ENCODE data around the gene AOPEP. TPM values are rescaled to one million over a fixed set of nuclear protein-coding genes. Genes with fewer than 3 reads are reported as not detected.

AOPEP gene
- total and polyA plus RNA-seq, 2 donors (not counting 1 experiment from before 2014, with no cell fraction given): 66.1 to 94.1 TPM

DNA sequence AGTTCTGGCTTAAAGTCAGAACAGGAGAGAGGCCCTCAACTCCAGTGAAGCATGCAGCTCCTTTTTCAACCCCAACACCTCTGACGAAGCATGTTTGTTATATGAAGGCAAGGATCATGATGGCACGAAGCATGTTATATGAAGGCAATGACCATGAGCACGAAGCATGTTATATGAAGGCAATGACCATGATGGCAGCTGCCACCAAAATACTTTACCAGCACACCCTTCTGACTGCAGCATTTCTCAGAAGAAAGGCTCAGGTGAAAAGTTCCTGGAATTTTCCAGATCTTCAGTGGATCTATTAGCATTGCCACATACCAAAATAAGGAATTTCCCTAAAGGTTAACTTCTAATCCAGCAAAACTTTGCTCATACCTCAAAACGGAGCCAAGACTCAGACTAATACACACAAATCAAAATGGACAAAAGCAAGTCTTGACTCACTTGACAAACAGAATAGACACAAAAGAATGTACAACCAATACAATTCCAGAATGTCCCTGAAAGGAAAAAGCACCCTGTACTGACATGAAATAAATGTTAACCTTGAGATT lies 373.6 kb downstream of the AOPEP start:
- Histone ChIP-seq H3K27me3 (ENCODE audit: control insufficient read depth, insufficient read depth, low read length) (no peaks in the 10 kb centered on the region), H3K4me2 (ENCODE audit: extremely low read depth, insufficient read depth, low read length) (no peak overlapping the region), H3K9me3 (ENCODE audit: control insufficient read depth, insufficient read depth, low read depth, low read length) (no peaks in the 10 kb centered on the region), H2AFZ (ENCODE audit: low read length) (no peak overlapping the region), H3K4me3 (replicated peaks in 1 of 4; ENCODE audit: control extremely low read depth in 1 of 4, insufficient read depth in 1 of 4, low read depth in 3 of 4, low read length in 4 of 4) (no peak overlapping the region), H4K20me1 (ENCODE audit: control insufficient read depth, extremely low read depth, insufficient read depth, low read length) (no peaks in the 10 kb centered on the region), H3K9ac (ENCODE audit: insufficient read depth, low read length) (no peak overlapping the region), H3K36me3 (ENCODE audit: control insufficient read depth, insufficient read depth, low read length) (no peaks in the 10 kb centered on the region), H3K27ac (ENCODE audit: insufficient read depth, low read length) (no peak overlapping the region), H3K4me1 (ENCODE audit: control insufficient read depth, extremely low read depth, insufficient read depth, low read length) (no peaks in the 10 kb centered on the region), H3K79me2 (ENCODE audit: control insufficient read depth, insufficient read depth, low read length) (no peaks in the 10 kb centered on the region)
- TF ChIP-seq, protein P1, sequence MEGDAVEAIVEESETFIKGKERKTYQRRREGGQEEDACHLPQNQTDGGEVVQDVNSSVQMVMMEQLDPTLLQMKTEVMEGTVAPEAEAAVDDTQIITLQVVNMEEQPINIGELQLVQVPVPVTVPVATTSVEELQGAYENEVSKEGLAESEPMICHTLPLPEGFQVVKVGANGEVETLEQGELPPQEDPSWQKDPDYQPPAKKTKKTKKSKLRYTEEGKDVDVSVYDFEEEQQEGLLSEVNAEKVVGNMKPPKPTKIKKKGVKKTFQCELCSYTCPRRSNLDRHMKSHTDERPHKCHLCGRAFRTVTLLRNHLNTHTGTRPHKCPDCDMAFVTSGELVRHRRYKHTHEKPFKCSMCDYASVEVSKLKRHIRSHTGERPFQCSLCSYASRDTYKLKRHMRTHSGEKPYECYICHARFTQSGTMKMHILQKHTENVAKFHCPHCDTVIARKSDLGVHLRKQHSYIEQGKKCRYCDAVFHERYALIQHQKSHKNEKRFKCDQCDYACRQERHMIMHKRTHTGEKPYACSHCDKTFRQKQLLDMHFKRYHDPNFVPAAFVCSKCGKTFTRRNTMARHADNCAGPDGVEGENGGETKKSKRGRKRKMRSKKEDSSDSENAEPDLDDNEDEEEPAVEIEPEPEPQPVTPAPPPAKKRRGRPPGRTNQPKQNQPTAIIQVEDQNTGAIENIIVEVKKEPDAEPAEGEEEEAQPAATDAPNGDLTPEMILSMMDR (conservative IDR thresholded peaks at IDR 0.05 in 1 of 2, IDR thresholded peaks at IDR 0.05 in 1 of 2; ENCODE audit: low read depth in 1 of 2, low read length in 2 of 2): no peak
- TF ChIP-seq EZH2 (IDR thresholded peaks at IDR 0.05; ENCODE audit: low read length, missing control alignments): no peak
- DNase-seq (ENCODE audit: low read depth in 2 of 2): peak in 1 of 2 donors; percentile 64

DNA sequence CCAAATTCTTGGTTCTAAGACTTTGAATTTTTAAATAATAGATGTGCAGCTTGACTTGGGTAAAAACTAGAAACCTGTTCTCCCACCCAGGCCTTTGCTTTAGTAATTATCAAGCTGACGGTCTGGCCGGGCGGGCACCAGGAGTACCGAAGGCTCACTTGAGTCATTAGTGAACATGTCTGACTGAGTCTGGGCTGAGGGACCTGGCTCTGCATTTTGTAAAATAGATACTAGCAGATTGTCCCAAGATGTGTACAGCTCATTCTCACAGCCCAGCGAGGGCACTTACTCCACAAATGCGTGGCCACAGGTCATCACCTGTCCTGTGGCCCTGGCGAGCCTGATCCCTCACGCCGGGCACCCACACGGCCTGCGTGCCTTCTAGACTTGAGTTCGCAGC lies 374.8 kb downstream of the AOPEP start:
- Histone ChIP-seq H3K4me2 (ENCODE audit: extremely low read depth, insufficient read depth, low read length) (no peak overlapping the region), H3K79me2 (ENCODE audit: control insufficient read depth, insufficient read depth, low read length) (no peaks in the 10 kb centered on the region), H3K36me3 (ENCODE audit: control insufficient read depth, insufficient read depth, low read length) (no peaks in the 10 kb centered on the region), H3K27ac (ENCODE audit: insufficient read depth, low read length) (no peak overlapping the region), H3K9ac (ENCODE audit: insufficient read depth, low read length) (no peak overlapping the region), H3K4me3 (replicated peaks in 1 of 4; ENCODE audit: control extremely low read depth in 1 of 4, insufficient read depth in 1 of 4, low read depth in 3 of 4, low read length in 4 of 4) (no peak overlapping the region), H3K27me3 (ENCODE audit: control insufficient read depth, insufficient read depth, low read length) (no peaks in the 10 kb centered on the region), H3K4me1 (ENCODE audit: control insufficient read depth, extremely low read depth, insufficient read depth, low read length) (no peaks in the 10 kb centered on the region), H4K20me1 (ENCODE audit: control insufficient read depth, extremely low read depth, insufficient read depth, low read length) (no peaks in the 10 kb centered on the region), H2AFZ (ENCODE audit: low read length) (no peak overlapping the region), H3K9me3 (ENCODE audit: control insufficient read depth, insufficient read depth, low read depth, low read length) (no peaks in the 10 kb centered on the region)
- no peak for TF ChIP-seq EZH2 (IDR thresholded peaks at IDR 0.05; ENCODE audit: low read length, missing control alignments)
- TF ChIP-seq, protein P1 (conservative IDR thresholded peaks at IDR 0.05 in 1 of 2, IDR thresholded peaks at IDR 0.05 in 1 of 2; ENCODE audit: low read depth in 1 of 2, low read length in 2 of 2): no peak
- DNase-seq (ENCODE audit: low read depth in 2 of 2): no peak

DNA sequence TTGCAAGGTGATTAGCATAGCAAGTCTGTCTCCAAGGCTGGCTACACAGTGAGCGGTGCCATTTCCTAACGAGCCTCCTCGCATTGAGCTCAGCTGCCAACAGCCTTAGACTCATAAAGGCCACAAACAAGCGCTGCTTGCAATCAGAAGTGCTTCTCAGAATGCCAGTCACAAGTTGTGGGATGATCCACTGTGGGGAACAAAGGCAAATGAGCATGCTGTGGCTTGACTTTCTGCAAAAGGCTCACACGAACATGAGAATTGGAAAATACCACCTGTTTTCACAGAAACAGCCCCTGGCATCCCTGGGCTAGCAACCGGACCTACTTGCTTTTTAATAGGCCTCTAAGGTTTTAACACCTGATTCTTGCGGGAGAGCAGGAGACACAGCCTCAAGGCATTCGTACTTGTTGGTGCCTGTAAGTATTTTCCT lies 375.5 kb downstream of the AOPEP start:
- Histone ChIP-seq H2AFZ (ENCODE audit: low read length) (no peak overlapping the region), H3K9ac (ENCODE audit: insufficient read depth, low read length) (no peak overlapping the region), H3K27ac (ENCODE audit: insufficient read depth, low read length) (no peak overlapping the region), H3K4me3 (replicated peaks in 1 of 4; ENCODE audit: control extremely low read depth in 1 of 4, insufficient read depth in 1 of 4, low read depth in 3 of 4, low read length in 4 of 4) (no peak overlapping the region), H3K4me2 (ENCODE audit: extremely low read depth, insufficient read depth, low read length) (no peak overlapping the region), H3K36me3 (ENCODE audit: control insufficient read depth, insufficient read depth, low read length) (peaks cover 1% of the 10 kb centered on the region), H3K9me3 (ENCODE audit: control insufficient read depth, insufficient read depth, low read depth, low read length) (no peaks in the 10 kb centered on the region), H3K4me1 (ENCODE audit: control insufficient read depth, extremely low read depth, insufficient read depth, low read length) (no peaks in the 10 kb centered on the region), H4K20me1 (ENCODE audit: control insufficient read depth, extremely low read depth, insufficient read depth, low read length) (no peaks in the 10 kb centered on the region), H3K27me3 (ENCODE audit: control insufficient read depth, insufficient read depth, low read length) (no peaks in the 10 kb centered on the region), H3K79me2 (ENCODE audit: control insufficient read depth, insufficient read depth, low read length) (no peaks in the 10 kb centered on the region)
- DNase-seq (ENCODE audit: low read depth in 2 of 2): no peak
- TF ChIP-seq, protein P1 (conservative IDR thresholded peaks at IDR 0.05 in 1 of 2, IDR thresholded peaks at IDR 0.05 in 1 of 2; ENCODE audit: low read depth in 1 of 2, low read length in 2 of 2): no peak
- TF ChIP-seq EZH2 (IDR thresholded peaks at IDR 0.05; ENCODE audit: low read length, missing control alignments): no peak
